Gastrocnemius medialis (tissue), 4 donors: ENCODE results near the gene ITGB2.

Experiments
- POLR2A ChIP-seq, 2 donors: fragments of 450-650 bp; IDR thresholded peaks; one replicate each; pipeline ENCODE4 v1.6.1; 2017; ENCODE audit warnings: antibody characterized with exemption in 2 of 2, mild to moderate bottlenecking in 2 of 2, moderate library complexity in 2 of 2
- TF ChIP-seq, protein P1 (sequence below), 5 experiments: fragments of 450-650 bp in 3 of 5; fragments of 200-600 bp in 2 of 5; sonication (generic) in 2 of 5; IDR thresholded peaks in 4 of 5; conservative IDR thresholded peaks in 1 of 5; 1 replicate in 4 of 5; 2 replicates in 1 of 5; pipeline ENCODE4 v1.5.1; 2016 to 2019; ENCODE audit warnings: antibody characterized with exemption in 5 of 5, mild to moderate bottlenecking in 3 of 5, moderate library complexity in 3 of 5

DNA sequence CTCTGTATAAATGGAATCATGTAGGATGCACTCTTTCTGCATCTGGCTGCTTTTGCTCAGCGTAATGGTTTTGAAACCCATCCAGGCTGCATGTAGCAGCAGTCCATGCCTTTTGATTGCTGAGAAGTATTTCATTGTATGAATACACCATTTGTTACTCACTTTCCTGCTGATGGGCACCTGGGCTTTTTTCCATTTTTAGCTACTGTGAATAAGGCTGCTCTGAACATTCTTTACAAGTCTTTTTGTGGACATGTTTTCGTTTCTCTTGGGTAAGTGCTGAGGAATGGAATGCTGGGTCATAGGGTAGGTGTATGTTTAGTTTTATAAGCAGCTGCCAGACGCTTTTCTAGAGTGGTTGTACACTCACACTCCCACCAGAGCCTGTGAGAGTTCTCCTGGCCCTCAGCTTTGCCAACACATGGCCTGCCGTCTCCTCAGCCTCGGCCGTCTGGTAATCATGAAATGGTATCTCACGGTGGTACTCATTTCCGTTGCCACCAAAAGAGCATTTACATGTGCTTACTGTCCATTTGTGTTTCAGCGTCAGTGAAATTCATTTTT is 41.8 kb upstream of the ITGB2 start:
- TF ChIP-seq, protein P1, sequence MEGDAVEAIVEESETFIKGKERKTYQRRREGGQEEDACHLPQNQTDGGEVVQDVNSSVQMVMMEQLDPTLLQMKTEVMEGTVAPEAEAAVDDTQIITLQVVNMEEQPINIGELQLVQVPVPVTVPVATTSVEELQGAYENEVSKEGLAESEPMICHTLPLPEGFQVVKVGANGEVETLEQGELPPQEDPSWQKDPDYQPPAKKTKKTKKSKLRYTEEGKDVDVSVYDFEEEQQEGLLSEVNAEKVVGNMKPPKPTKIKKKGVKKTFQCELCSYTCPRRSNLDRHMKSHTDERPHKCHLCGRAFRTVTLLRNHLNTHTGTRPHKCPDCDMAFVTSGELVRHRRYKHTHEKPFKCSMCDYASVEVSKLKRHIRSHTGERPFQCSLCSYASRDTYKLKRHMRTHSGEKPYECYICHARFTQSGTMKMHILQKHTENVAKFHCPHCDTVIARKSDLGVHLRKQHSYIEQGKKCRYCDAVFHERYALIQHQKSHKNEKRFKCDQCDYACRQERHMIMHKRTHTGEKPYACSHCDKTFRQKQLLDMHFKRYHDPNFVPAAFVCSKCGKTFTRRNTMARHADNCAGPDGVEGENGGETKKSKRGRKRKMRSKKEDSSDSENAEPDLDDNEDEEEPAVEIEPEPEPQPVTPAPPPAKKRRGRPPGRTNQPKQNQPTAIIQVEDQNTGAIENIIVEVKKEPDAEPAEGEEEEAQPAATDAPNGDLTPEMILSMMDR (IDR thresholded peaks at IDR 0.05 in 4 of 5, conservative IDR thresholded peaks at IDR 0.05 in 1 of 5), result no peak
- TF ChIP-seq POLR2A (IDR thresholded peaks at IDR 0.05), result no peak
